NB4 (cell line): ENCODE results near the gene TIMM17A.

Experiments used
- DNase-seq: peaks from one replicate; pipeline ENCODE4 v3.0.0; 2010; ENCODE audit warnings: low read depth
- H3K4me3 ChIP-seq: one replicate; pipeline ENCODE4 v1.5.1; 2011; ENCODE audit warnings: mild to moderate bottlenecking, low read depth, low read length, moderate library complexity
- MYC ChIP-seq: IDR thresholded peaks from 2 replicates; pipeline ENCODE4 v1.6.1; 2011; ENCODE audit warnings: low read depth, low read length
- POLR2A ChIP-seq: IDR thresholded peaks from 2 replicates; pipeline ENCODE4 v1.6.1; 2011; ENCODE audit warnings: mild to moderate bottlenecking; ENCODE audit not compliant: insufficient read length; ENCODE audit errors: extremely low read depth
- TF ChIP-seq, protein P1 (sequence below): IDR thresholded peaks from one replicate; pipeline ENCODE4 v1.5.1; 2012; ENCODE audit warnings: low read depth, low read length
- TF ChIP-seq, protein P2 (sequence below): IDR thresholded peaks from 2 replicates; pipeline ENCODE4 v1.6.1; 2011; ENCODE audit warnings: low read depth, low read length

The TIMM17A gene

DNA sequence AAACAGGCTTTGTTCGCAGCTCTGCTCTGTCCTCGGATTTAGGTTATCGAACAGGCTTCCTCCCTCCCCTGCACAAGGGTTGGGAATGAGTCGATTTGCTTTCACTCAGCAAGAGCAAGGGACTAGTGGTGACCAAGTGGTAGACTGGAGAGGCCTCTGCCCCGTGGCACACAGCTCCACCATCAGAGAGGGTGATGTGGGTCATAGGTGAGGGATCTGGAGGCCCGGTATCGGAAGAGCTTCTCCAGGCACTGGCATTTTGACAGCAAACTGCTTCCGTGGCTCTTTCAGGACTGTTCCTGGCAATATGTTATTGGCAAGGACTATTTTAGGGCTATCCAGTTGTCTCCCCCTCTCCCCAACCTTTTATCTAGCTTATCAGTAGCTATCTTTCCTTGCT is 52.0 kb downstream of the TIMM17A start:
- TF ChIP-seq, protein P1, sequence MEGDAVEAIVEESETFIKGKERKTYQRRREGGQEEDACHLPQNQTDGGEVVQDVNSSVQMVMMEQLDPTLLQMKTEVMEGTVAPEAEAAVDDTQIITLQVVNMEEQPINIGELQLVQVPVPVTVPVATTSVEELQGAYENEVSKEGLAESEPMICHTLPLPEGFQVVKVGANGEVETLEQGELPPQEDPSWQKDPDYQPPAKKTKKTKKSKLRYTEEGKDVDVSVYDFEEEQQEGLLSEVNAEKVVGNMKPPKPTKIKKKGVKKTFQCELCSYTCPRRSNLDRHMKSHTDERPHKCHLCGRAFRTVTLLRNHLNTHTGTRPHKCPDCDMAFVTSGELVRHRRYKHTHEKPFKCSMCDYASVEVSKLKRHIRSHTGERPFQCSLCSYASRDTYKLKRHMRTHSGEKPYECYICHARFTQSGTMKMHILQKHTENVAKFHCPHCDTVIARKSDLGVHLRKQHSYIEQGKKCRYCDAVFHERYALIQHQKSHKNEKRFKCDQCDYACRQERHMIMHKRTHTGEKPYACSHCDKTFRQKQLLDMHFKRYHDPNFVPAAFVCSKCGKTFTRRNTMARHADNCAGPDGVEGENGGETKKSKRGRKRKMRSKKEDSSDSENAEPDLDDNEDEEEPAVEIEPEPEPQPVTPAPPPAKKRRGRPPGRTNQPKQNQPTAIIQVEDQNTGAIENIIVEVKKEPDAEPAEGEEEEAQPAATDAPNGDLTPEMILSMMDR, result no peak
- no peak for TF ChIP-seq POLR2A
- TF ChIP-seq, protein P2, sequence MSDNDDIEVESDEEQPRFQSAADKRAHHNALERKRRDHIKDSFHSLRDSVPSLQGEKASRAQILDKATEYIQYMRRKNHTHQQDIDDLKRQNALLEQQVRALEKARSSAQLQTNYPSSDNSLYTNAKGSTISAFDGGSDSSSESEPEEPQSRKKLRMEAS, result no peak
- TF ChIP-seq MYC, result no peak
- H3K4me3 ChIP-seq, result no peak overlapping the region
- no peak for DNase-seq

DNA sequence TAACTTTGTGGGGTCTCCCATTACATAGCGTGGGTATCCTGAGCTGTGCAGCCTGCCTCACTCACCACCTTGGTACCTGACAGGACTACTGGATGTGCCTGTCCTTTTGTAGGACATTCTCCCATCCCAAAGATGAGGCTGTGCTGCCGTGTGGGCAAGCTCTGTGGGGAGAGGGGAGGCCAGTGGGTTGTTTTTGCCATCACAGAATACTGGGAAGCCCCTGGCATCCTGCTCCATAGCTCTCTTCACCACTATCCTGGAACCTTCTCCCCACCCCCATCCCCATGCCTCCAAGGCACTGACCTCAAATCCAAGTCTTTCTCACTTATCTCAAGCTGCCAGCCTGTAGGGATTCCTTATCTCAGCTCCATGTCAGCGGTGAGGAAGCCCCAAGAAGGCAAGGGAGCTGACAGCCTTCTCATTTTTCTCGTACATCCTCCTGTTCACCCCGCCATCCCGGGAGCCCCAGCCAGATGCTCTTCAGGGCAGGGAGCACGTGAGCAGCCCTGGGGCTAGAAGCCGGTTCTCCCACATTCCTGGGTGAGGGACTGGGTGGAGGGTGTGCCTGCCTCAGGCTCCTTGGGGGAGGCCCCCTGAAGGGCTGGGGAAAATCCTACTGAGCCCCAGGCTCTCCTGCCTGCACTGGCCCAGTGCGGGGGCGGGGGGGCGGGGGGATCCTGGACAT is 52.6 kb downstream of the TIMM17A start:
- H3K4me3 ChIP-seq, result no peak overlapping the region
- TF ChIP-seq POLR2A (no peak), MYC (no peak)
- TF ChIP-seq, protein P1, result no peak
- TF ChIP-seq, protein P2, result no peak
- no peak for DNase-seq

DNA sequence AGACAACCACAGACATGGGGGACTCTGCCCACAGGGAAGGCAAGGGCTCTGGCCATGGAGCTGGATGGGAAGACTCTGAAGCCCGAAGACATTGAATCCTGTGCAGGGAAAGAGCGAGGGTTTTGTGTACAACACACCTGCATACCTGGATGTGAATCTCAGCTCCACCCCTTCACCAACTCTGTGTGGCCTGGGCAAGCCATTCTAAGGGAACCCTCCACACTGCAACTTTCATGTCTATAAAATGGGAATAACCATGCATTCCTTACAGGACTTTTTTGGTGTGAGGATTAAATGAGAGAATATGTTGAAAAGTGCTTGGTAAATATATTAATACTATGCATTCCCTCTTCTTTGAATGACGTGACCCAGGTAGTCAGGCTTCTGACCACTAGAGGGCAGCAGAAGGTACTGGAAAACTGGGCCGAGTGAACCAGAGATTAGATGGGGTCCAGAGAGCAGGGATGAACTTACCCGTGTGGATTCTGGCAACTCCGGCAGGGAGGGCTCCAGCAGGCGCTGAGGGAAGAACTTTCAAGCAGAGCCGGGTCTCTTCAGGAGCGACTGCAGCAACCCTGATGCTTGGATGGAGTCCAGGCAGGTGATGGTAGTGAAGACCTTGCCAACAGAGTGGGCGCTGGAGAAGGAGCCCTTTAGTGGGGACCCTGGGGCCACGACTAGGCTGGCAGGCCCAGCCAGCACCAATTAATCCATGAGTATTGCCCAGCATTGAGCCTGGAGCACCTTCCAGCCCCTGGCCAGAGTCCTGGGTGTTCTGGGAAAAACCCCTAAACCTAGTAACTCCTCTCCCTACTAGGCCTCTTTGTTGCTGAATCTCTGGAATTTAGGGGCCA is 54.2 kb downstream of the TIMM17A start:
- TF ChIP-seq POLR2A, result no peak
- TF ChIP-seq, protein P2, result no peak
- no peak for TF ChIP-seq MYC
- TF ChIP-seq, protein P1, result peak; percentile 84
- no peak overlapping the region for H3K4me3 ChIP-seq
- DNase-seq, result peak; percentile 68

DNA sequence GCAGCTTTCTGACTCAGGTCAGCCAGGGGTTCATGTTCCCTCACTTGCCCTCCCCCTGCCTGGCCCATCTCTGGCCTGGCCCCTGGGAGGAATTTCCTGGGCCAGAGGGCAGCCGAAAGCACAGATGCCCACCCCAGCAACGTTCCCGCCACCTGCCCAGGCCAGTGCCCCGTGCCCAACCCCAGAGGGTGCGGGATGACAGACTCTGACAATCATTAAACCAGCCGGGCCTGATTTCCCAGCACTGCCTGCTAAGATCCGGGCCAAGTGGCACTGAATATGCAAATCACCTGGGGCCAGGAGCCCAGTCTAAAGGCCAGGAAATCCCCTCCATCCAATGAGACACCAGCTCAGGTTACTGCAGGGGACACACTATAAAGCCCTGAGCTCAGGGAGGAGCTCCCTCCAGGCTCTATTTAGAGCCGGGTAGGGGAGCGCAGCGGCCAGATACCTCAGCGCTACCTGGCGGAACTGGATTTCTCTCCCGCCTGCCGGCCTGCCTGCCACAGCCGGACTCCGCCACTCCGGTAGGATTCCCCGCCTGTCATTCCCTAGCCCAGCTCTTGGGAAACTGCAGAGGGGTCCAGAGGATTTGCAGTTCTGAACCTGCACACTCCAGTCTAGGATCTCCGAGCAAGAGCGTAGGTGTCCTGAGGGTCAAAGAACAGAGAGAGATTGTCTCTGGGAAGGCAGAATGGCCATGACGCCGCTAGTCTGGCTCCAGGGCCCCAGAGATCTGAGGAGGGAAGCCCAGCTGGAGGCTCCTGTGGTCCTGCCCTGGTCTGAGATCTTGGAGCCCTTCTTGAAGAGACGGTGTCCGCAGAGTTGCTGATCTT is 55.1 kb downstream of the TIMM17A start, which contains the start of gene ELF3:
Gene ELF3, plus strand, starts transcription at position 408 of the 836 bp plus-strand sequence. CDS start 550 bp downstream, outside the sequence.
- DNase-seq, result no peak
- TF ChIP-seq MYC (no peak), POLR2A (no peak)
- TF ChIP-seq, protein P2, result no peak
- TF ChIP-seq, protein P1, result no peak
- no peak within 1 kb of the TSS for H3K4me3 ChIP-seq

DNA sequence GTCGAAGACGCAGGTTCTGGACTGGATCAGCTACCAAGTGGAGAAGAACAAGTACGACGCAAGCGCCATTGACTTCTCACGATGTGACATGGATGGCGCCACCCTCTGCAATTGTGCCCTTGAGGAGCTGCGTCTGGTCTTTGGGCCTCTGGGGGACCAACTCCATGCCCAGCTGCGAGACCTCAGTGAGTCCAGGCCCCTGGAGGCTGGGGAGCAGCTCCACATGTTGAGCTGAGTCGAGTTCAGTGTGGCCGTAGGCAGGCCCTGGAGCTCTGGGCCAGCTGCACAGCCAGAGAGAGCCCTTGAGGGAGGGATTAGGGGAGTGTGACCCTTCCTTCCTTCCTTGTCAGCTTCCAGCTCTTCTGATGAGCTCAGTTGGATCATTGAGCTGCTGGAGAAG is 56.7 kb downstream of the TIMM17A start:
- TF ChIP-seq MYC (no peak), POLR2A (no peak)
- TF ChIP-seq, protein P2, result no peak
- TF ChIP-seq, protein P1, result no peak
- no peak for DNase-seq
- H3K4me3 ChIP-seq, result no peak overlapping the region
